Measurements from ENCODE around the gene RNF167. TPM values are rescaled to one million over a fixed set of nuclear protein-coding genes. Genes with fewer than 3 reads are reported as not detected.

RNF167 gene
- total and polyA plus RNA-seq, 2 of the 4 experiments (the other 2 are of a cell fraction) = 13.1 to 79.5 TPM

- no peak for TF ChIP-seq CTCF (conservative IDR thresholded peaks at IDR 0.05; ENCODE audit: low read depth, low read length)
- TF ChIP-seq CEBPB (IDR thresholded peaks at IDR 0.05; ENCODE audit: low read depth, low read length) = no peak
- TF ChIP-seq NFE2L2 (IDR thresholded peaks at IDR 0.05; ENCODE audit: low read depth, low read length) = no peak
- TF ChIP-seq RAD21 (IDR thresholded peaks at IDR 0.05; ENCODE audit: low read length) = no peak
- no peak for TF ChIP-seq POLR2A (IDR thresholded peaks at IDR 0.05; ENCODE audit: low read depth, low read length)
- no peak for TF ChIP-seq BHLHE40 (IDR thresholded peaks at IDR 0.05; ENCODE audit: low read depth, low read length)
- no peak for TF ChIP-seq ELK1 (IDR thresholded peaks at IDR 0.05; ENCODE audit: borderline replicate concordance, low read depth, low read length)
- TF ChIP-seq SMC3 (IDR thresholded peaks at IDR 0.05; ENCODE audit: low read depth, low read length) = no peak
- no peak for TF ChIP-seq MXI1 (IDR thresholded peaks at IDR 0.05; ENCODE audit: borderline replicate concordance, low read depth, low read length)
- no peak for TF ChIP-seq USF2 (IDR thresholded peaks at IDR 0.05; ENCODE audit: low read depth, low read length)
- no peak for TF ChIP-seq MAFK (IDR thresholded peaks at IDR 0.05; ENCODE audit: low read depth, low read length)
- no peak for TF ChIP-seq MAZ (IDR thresholded peaks at IDR 0.05; ENCODE audit: borderline replicate concordance, low read depth, low read length)
- H4K91ac ChIP-seq (ENCODE audit: insufficient read depth, low read depth, low read length) = no peak overlapping the region
- no peak overlapping the region for H2BK5ac ChIP-seq (ENCODE audit: low read depth, low read length, poor library complexity, severe bottlenecking)
- ChIA-PET CTCF (interaction anchor here (0.9 to 1.9 kb wide), 2 partner anchors 10 to 106 kb away, joined by 3 to 15 read pairs; no protein-coding TSS in a partner anchor), POLR2A (ENCODE audit: unreplicated experiment) (interaction anchor here (1.0 kb wide), 1 partner anchor 11 kb away, joined by 3 read pairs; no protein-coding TSS in a partner anchor)
- no peak overlapping the region for H4K8ac ChIP-seq (ENCODE audit: low read depth in 2 of 2, low read length in 2 of 2)
- no peak overlapping the region for H2BK20ac ChIP-seq (ENCODE audit: low read depth, low read length)
- WGBS, 2 experiments (ENCODE audit: extremely low coverage in 2 of 2, insufficient read length in 1 of 2) = 86% methylated on average over 1 of the region's 8 CpGs; no CpG with 5 or more reads in 1 of the 2 experiments
- in situ Hi-C loops (cut with MboI; ENCODE audit: low sequenced_read_pairs) (loop anchor here (10.0 kb wide), 1 partner anchor 135 kb away; no protein-coding TSS in a partner anchor), dilution Hi-C loops (cut with HindIII; ENCODE audit: low sequenced_read_pairs, unreplicated experiment) (no loop called here), intact Hi-C loops (cut with micrococcal nuclease) (no loop called here)
- H3K27me3 ChIP-seq (ENCODE audit: control insufficient read depth, insufficient read depth, low read length) = no peaks in the 10 kb centered on the region
- no peak for DNase-seq
- H3K23ac ChIP-seq (ENCODE audit: low read depth, low read length) = no peak overlapping the region
- H3K4me2 ChIP-seq (ENCODE audit: low read depth, low read length) = no peak overlapping the region
- H4K5ac ChIP-seq (ENCODE audit: low read depth, low read length) = no peak overlapping the region
- 0 out of 2 replicates have a peak, but pooled peaks cover 2% of the 10 kb centered on the region for H3K4me1 ChIP-seq (ENCODE audit: control insufficient read depth, insufficient read depth, low read length)
- no peak overlapping the region for H3K27ac ChIP-seq (ENCODE audit: insufficient read depth, low read length)
- H2AFZ ChIP-seq (replicated peaks; ENCODE audit: low read length, poor library complexity) = peak overlapping the region; percentile 63
- no peak overlapping the region for H2AK9ac ChIP-seq (replicated peaks; ENCODE audit: low read depth, low read length, poor library complexity)
- H2BK15ac ChIP-seq (ENCODE audit: low read depth, low read length) = no peak overlapping the region
- H3K9me1 ChIP-seq (ENCODE audit: insufficient read depth, low read length) = no peaks in the 10 kb centered on the region
- H3K79me1 ChIP-seq (ENCODE audit: low read depth in 1 of 2, low read length in 2 of 2) = no peaks in the 10 kb centered on the region
- H4K20me1 ChIP-seq (ENCODE audit: insufficient read depth, low read length) = no peaks in the 10 kb centered on the region
- H3K36me3 ChIP-seq (ENCODE audit: control insufficient read depth, insufficient read depth, low read length) = no peaks in the 10 kb centered on the region
- peak; percentile 54 for ATAC-seq (ENCODE audit: low read depth)
- no peak overlapping the region for H3K56ac ChIP-seq (ENCODE audit: extremely low read depth, insufficient read depth, low read length)
- H3K4ac ChIP-seq (ENCODE audit: low read depth, low read length) = no peak overlapping the region
- no peak overlapping the region for H3K14ac ChIP-seq (replicated peaks; ENCODE audit: low read depth, low read length)
- H2BK120ac ChIP-seq (ENCODE audit: low read depth, low read length) = no peak overlapping the region
- no peaks in the 10 kb centered on the region for H3K9me3 ChIP-seq (ENCODE audit: control insufficient read depth, insufficient read depth, low read length)
- BruUV-seq (replicated peaks) = no TSS peak
- no peak overlapping the region for H3K9ac ChIP-seq (ENCODE audit: low read depth, low read length)
- H3K18ac ChIP-seq (ENCODE audit: low read depth, low read length) = no peak overlapping the region
- no peak overlapping the region for H3K4me3 ChIP-seq (ENCODE audit: insufficient read depth, low read depth, low read length)
- H2AK5ac ChIP-seq (ENCODE audit: low read depth, low read length) = no peak overlapping the region
These were observed 20.5 kb upstream of the RNF167 start for GRCh38 chr17:4919511-4920047.
